GM08714 (cell line): Measurements from ENCODE around the gene RTP3.
"Not testable (repeated sequence)": the region's sequence is repeated elsewhere in the genome, so short reads cannot be mapped to it uniquely, and the experiment has no call there.

Source experiments
- H3K4me3 ChIP-seq: fragments of 200-500 bp; sonication (Bioruptor generic); 2 replicates; pipeline ENCODE4 v1.5.1; 2014; ENCODE audit warnings: mild to moderate bottlenecking, low read length, inconsistent platforms
- ZNF274 ChIP-seq: IDR thresholded peaks from 2 replicates; pipeline ENCODE4 v1.6.1; 2012; ENCODE audit warnings: mild to moderate bottlenecking, low read depth, low read length

RTP3 gene

GRCh38 chr3:46492890-46493547, 4.8 kb upstream of the RTP3 start:
- TF ChIP-seq ZNF274 = no peak
- no peak overlapping the region for H3K4me3 ChIP-seq

- not testable (repeated sequence) for H3K4me3 ChIP-seq
Measured at GRCh38 chr3:46494491-46494890, 3.3 kb upstream of the RTP3 start.

DNA sequence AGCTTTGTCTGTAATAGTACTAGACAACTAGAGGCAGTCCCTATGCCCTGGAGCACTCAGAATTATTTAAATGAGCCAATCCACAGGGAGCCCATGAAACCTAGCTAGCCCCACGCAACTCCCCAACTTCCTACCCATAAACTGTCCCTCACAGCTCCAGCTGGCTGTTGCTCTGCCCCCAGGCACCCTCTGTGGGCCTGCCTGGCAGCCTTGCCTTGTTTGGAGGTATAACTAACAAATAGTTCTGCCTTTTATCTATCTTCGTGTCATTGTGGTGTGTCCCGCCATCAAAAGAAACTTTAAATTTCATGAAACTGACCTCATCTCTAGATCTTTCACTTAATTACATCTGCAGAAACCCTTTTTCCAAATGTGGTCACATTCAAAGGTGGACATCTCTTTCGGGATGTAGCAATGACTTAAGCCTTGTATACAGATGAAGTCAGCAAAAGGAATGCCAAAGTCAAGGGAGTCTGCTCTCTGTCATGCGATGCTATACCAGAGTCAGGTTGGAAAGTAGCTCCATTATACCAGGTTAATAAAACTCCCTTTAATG, 1.8 kb upstream of the RTP3 start:
- TF ChIP-seq ZNF274 = no peak
- H3K4me3 ChIP-seq = no peak overlapping the region

DNA sequence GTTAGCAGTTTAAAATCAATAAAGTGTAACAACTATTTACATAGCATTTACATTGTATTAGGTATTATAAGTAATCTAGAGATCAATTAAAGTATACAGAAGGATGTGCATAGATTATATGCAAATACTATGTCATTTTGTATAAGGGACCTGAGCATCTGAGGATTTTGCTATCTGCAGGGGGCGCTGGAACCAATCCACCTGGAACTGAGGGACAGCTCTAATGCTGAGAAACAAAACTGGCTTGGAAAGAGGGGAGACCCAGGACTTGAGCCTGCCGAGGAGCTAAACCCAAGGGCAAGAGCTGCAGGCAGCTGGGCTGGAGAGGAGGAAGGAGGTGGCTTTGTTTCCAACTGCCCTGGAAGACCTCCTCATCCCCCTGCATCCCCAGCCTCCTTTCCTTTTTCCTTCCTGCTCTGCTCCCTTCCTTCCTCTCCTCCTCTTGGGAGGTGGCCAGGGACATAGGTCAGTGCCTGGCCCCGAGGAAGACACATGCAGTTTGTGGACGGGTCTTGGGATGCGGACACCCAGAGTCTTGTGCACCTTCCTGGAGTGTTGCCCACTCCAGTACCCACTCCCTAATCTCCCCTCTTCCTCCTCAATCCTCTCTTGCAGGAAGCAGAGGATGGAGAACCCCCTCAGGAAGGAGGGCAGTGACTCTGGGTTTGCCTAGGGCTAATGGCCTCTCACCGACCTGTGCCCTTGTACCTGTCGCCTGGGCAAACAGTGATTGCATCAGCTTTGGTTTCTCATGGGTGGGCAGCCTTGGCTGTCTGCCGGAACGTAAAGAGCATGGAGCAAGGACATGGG, 825 bp upstream of the RTP3 start:
- no peak for TF ChIP-seq ZNF274
- no peak overlapping the region for H3K4me3 ChIP-seq

DNA sequence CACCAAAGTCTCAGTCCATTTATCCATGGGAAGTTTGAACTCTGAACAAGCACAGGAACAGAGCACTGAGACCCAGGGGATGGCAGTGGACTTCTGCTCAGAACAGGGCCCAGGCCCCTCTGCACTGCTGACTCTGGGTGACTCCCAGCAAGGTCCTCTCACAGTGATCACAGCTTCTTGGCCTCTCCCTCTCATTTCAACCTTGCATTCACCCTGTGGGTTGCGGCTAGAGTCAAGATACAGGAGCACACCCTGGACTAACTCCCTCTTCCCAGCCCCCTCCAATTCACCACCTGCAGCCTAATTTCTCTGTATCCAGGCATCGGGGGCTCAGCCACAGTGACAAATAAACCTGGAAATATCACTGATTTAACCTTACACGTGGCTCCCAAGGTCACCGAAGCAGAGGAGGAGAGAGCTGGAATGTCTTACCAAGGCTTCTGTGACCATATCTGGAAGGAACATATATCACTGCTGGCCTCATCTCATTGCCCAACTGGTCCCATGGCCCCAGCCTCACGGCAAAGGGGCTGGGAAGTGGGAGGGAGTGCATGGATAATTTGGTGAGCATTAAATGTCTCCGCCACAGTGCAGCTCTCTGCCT, 1.2 kb downstream of the RTP3 start:
- H3K4me3 ChIP-seq = no peak overlapping the region
- no peak for TF ChIP-seq ZNF274

DNA sequence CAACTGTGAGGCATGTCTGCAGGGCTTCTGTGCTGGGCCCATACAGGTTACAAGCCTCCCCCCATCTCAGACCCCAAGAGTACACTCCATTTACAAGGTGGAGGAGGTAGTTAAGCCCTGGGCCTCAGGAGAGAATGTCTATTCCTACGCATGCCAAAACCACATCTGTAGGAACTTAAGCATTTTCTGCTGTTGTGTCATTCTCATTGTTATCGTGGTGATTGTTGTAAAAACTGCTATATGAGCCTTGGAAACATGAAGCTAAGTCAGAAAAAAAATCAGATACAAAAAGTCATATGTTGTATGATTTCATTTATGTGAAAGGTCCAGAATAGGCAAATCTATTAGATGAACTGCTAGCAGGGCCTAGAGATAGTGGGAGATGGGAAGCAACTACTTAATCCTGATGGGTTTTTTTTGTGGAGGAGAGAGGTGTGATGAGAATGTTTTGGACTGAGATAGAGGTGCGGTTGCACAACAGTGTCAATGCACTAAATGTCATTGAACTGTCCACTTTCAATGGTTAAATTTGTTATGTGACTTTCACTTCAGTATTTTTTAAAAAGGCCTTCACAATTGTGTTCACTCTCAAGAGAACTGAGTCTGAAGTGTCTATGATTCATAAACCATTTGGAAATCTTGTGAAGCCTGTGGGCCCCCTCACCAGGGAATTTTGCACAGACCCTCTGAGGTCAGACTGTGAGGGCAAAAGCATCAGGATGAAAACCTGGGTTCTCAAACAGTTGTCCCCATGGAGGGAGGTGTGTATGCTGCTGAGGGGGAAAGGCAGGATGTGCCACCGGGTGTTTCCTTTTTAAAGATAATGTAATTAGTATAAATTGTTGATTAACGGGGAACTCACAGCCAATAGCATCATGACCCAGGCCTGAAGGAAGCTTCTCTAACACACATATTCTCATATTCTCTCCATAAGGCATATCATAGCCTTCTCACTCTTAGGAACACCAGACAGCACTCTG, 3.2 kb downstream of the RTP3 start:
- no peak overlapping the region; the same call in 1 of the 2 replicates for H3K4me3 ChIP-seq
- no peak for TF ChIP-seq ZNF274

- TF ChIP-seq ZNF274 = no peak
- no peak overlapping the region; the same call in 1 of the 2 replicates for H3K4me3 ChIP-seq
Measured at GRCh38 chr3:46501702-46502101, 3.9 kb downstream of the RTP3 start.

GRCh38 chr3:46503200-46503874, 5.6 kb downstream of the RTP3 start:
- no peak overlapping the region for H3K4me3 ChIP-seq
- TF ChIP-seq ZNF274 = no peak

GRCh38 chr3:46504789-46505188, 7.0 kb downstream of the RTP3 start:
- TF ChIP-seq ZNF274 = no peak
- no peak overlapping the region for H3K4me3 ChIP-seq

GRCh38 chr3:46505953-46506352, 8.2 kb downstream of the RTP3 start:
- TF ChIP-seq ZNF274 = no peak

GRCh38 chr3:46506526-46506925, 8.8 kb downstream of the RTP3 start:
- no peak for TF ChIP-seq ZNF274
- H3K4me3 ChIP-seq = no peak overlapping the region

More at GRCh38 chr3:46505953-46506352, 8.2 kb downstream of the RTP3 start:
- H3K4me3 ChIP-seq = no peak overlapping the region

DNA sequence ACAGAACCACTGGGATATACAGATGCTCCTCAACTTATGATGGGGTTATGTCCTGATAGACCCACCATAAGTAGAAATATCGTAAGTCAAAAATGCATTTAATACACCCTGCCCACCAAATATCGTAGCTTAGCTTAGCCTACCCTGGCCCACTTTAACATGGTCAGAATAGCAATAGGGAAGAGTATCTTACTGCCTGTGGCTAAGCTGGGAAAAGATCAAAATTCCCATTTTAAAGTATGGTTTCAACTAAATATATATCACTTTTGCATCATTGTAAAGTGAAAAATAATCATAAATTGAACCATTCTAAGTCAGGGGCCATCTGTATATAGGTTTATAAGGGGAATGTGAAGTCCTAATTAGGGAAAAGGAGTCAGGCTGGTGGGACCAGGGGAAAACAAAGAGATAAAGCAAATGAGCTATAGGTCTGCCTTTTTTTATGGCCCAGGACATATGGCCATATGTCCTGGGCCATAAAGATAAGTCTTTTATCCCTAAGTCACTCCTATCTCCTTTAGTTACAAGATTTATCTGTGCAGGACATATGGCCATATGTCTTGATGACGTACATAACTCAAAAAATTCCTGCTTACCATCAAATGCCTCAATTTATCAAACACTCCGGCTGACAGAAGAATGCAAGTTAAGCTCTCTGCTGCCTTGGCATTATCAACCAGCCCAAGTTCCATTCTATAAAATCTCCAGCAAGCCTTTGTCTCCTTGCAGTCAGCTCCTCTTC, 11.2 kb downstream of the RTP3 start:
- no peak for TF ChIP-seq ZNF274

DNA sequence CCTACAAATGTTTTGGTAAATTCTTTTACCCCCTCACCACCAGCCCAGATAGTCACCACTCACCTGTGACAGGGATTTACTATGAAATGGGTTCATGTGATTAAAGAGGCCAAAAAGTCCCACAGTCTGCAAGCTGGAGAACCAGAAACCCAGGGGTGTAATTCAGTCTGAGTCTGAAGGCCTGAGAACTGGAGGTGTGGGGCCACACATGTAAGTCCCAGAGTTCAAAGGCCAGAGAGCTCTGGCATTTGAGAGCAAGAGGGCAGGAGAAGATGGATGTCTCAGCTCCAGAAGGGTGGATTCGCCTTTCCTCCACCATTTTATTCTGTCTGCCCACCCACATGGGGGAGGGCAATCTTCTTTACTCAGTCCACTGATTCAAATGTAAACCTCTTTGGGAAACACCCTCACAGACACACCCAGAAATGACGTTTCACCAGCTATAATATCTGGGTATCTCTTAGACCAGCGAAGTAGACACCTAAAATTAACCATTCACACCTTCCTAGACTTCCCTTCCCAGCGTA, 11.9 kb downstream of the RTP3 start:
- H3K4me3 ChIP-seq = no peak overlapping the region
- no peak for TF ChIP-seq ZNF274

More for the DNA sequence above, 11.2 kb downstream of the RTP3 start:
- no peak overlapping the region for H3K4me3 ChIP-seq
